ENCODE measurements around the gene FXYD6. TPM values are rescaled to one million over a fixed set of nuclear protein-coding genes. Genes with fewer than 3 reads are reported as not detected.

Gene FXYD6
- total RNA-seq, 1 experiment from 2014 or later, result not detected

- no peaks in the 10 kb centered on the region for H3K36me3 ChIP-seq
These were observed 25.8 kb upstream of the FXYD6 start for GRCh38 chr11:117902001-117902845.

DNA sequence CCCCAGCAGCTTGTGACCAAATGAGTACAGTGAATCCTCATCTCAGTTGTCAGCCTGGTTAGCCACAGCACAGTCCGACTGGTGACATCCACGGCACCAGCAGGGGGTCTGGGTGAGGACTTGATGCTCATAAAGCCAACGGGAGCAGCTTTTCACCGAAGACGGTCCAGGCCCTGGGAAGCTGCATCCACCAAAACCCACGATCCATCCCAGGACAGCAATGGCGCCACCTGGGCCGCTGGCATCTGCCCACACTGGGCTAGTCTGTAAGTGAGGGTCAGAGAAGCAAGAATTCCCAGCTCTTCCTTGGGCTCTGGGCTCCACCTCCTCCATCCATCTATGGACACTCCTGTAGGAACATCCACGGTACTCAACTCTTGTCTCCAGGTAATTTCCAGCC, 25.1 kb upstream of the FXYD6 start:
- Histone ChIP-seq H3K4me3 (no peak overlapping the region), H3K36me3 (no peaks in the 10 kb centered on the region), H3K27me3 (no peaks in the 10 kb centered on the region; the same call in 1 of the 2 replicates), H3K9me3 (no peaks in the 10 kb centered on the region)
- DNase-seq, result no peak

More at GRCh38 chr11:117902001-117902845, 25.8 kb upstream of the FXYD6 start:
- H3K4me3 ChIP-seq, result no peak overlapping the region
- no peak for DNase-seq
- no peaks in the 10 kb centered on the region; the same call in 1 of the 2 replicates for H3K27me3 ChIP-seq
- H3K9me3 ChIP-seq, result no peaks in the 10 kb centered on the region

- no peaks in the 10 kb centered on the region for H3K9me3 ChIP-seq
- H3K4me3 ChIP-seq, result no peak overlapping the region
- H3K36me3 ChIP-seq, result no peaks in the 10 kb centered on the region
- no peak for DNase-seq
- no peaks in the 10 kb centered on the region; the same call in 1 of the 2 replicates for H3K27me3 ChIP-seq
These were observed 24.4 kb upstream of the FXYD6 start for GRCh38 chr11:117900720-117901440.

GRCh38 chr11:117900121-117900648, 23.7 kb upstream of the FXYD6 start:
- Histone ChIP-seq H3K27me3 (no peaks in the 10 kb centered on the region; the same call in 1 of the 2 replicates), H3K4me3 (no peak overlapping the region)
- DNase-seq, result no peak

DNA sequence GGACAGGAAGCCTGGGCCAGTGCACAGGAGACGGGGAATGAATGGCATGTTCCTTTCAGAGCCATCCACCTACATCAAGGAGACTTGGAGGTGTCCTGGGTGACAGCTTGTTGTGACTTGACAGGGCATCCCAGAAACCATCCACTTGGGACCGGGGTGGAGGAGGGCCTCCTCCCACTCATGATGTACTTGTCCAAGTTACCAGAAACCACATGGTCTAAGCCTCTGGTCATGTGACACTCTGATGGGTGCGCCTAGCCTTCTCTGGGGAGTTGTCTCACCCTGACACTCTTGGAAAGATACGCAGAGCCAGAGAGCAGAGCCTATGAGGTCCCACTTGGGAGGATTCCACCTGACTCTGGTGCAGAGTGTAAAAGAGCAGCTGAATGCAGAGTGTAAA, 21.6 kb upstream of the FXYD6 start:
- H3K4me3 ChIP-seq, result no peak overlapping the region
- no peaks in the 10 kb centered on the region for H3K36me3 ChIP-seq
- no peaks in the 10 kb centered on the region for H3K9me3 ChIP-seq
- no peak for DNase-seq
- peaks cover 4% of the 10 kb centered on the region; the same call in 1 of the 2 replicates for H3K27me3 ChIP-seq

More at GRCh38 chr11:117900121-117900648, 23.7 kb upstream of the FXYD6 start:
- Histone ChIP-seq H3K36me3 (no peaks in the 10 kb centered on the region), H3K9me3 (no peaks in the 10 kb centered on the region)

DNA sequence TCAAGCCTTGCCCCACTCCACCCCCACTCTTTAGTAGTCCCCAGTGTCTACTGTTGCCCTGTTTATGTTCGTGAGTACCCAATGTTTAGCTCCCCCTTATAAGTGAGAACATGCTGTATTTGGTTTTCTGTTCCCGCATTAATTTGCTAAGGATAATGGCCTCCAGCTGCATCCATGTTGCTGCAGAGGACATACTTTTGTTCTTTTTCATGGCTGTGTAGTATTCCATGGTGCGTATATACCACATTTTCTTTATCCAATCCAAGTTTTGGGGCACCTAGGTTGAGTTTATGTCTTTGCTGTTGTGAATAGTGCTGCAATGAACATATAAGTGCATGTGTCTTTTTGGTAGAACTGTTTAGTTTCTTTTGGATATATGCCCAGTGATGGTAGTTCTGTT, 16.2 kb upstream of the FXYD6 start:
- H3K9me3 ChIP-seq, result no peaks in the 10 kb centered on the region
- peaks cover 6% of the 10 kb centered on the region; the same call in 1 of the 2 replicates for H3K27me3 ChIP-seq
- no peak for DNase-seq
- no peak overlapping the region for H3K4me3 ChIP-seq
- H3K36me3 ChIP-seq, result no peaks in the 10 kb centered on the region

DNA sequence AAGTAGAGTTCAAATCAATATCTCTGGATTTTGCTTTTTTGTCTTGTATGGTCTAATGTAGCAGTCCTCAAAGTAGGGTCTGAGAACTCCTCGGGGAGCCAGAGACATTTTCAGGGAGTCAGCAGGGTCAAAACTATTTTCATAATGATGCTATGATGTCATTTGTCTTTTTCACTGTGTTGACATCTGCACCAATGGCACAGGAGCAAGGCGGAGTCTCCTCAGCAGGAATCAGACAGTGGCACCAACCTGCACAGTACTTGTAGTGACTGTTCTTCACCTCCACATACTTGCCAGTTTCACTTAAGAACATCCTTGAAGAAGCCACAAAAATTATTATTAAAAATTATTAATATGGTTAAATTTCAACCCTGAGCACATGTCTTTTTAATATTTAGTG, 14.9 kb upstream of the FXYD6 start:
- no peaks in the 10 kb centered on the region for H3K9me3 ChIP-seq
- H3K27me3 ChIP-seq, result peaks cover 6% of the 10 kb centered on the region; the same call in 1 of the 2 replicates
- H3K4me3 ChIP-seq, result no peak overlapping the region
- no peak for DNase-seq
- no peaks in the 10 kb centered on the region for H3K36me3 ChIP-seq

DNA sequence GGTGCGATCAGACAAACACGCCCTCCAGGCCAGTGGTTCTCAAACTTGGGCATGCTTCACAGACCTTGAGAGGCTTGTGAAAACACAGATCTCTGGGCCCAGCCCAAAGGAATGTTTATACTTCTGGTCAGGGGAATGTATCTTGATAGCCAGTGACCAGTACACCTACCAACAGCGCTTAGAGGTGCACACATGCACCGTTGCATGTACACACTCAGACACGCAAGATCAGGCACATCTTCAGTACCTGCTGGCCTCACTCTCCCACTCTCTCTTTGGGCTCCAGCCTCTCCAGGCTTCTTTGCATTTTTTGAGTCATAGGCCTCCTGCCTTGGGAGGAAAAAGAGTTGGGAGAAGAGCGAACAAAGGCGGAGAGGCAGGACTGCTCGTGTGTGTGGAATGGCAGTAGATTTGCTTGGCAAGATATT, 11.7 kb upstream of the FXYD6 start:
- H3K4me3 ChIP-seq, result no peak overlapping the region
- no peaks in the 10 kb centered on the region for H3K9me3 ChIP-seq
- H3K27me3 ChIP-seq, result peaks cover 2% of the 10 kb centered on the region; the same call in 1 of the 2 replicates
- no peaks in the 10 kb centered on the region for H3K36me3 ChIP-seq
- no peak for DNase-seq

GRCh38 chr11:117887431-117888138, 11.1 kb upstream of the FXYD6 start:
- no peaks in the 10 kb centered on the region for H3K9me3 ChIP-seq
- H3K27me3 ChIP-seq, result 0 out of 2 replicates have a peak, but pooled peaks cover 2% of the 10 kb centered on the region
- no peak overlapping the region for H3K4me3 ChIP-seq
- H3K36me3 ChIP-seq, result no peaks in the 10 kb centered on the region
- no peak for DNase-seq

- no peaks in the 10 kb centered on the region for H3K36me3 ChIP-seq
- H3K4me3 ChIP-seq, result no peak overlapping the region
- H3K9me3 ChIP-seq, result no peaks in the 10 kb centered on the region
- no peak for DNase-seq
- H3K27me3 ChIP-seq, result 0 out of 2 replicates have a peak, but pooled peaks cover 2% of the 10 kb centered on the region
These were observed 9.3 kb upstream of the FXYD6 start for GRCh38 chr11:117885777-117886176.

GRCh38 chr11:117884994-117885393, 8.5 kb upstream of the FXYD6 start:
- no peak for DNase-seq
- H3K27me3 ChIP-seq, result 0 out of 2 replicates have a peak, but pooled peaks cover 2% of the 10 kb centered on the region
- no peaks in the 10 kb centered on the region for H3K9me3 ChIP-seq
- no peaks in the 10 kb centered on the region for H3K36me3 ChIP-seq
- H3K4me3 ChIP-seq, result no peak overlapping the region

- Histone ChIP-seq H3K4me3 (no peak overlapping the region), H3K9me3 (no peaks in the 10 kb centered on the region), H3K27me3 (peaks cover 3% of the 10 kb centered on the region; the same call in 1 of the 2 replicates), H3K36me3 (no peaks in the 10 kb centered on the region)
- no peak for DNase-seq
These were observed 6.6 kb upstream of the FXYD6 start for GRCh38 chr11:117883063-117883462.

DNA sequence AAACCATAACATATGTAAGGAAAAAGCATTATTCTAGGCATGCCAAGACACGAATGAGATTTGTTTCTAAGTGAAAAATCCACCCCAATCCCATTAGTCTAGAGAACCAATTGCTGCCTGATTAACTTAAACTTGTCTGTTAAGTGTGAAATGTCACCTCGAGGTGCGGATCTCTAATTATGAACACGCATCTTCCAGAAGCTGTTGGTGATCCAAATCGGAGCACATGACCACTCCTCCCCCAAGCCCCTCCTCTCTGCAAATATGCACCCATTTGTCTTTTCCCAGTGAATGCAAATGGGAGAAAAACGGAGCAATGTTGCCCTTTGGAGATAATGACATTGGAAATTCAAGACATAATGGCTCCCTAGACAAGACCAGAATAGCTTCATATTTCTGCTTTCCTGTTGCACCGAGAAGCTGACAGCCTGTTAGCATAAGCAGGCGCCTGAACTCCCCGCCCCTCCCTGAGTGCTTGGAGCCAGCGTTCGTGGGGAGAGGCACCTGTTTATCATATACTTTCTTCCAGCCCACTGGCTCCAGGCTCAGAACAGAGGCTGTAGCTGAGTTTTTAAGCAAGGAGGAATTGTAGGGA, 6.0 kb upstream of the FXYD6 start:
- Histone ChIP-seq H3K27me3 (peaks cover 3% of the 10 kb centered on the region; the same call in 1 of the 2 replicates), H3K9me3 (no peaks in the 10 kb centered on the region), H3K4me3 (no peak overlapping the region), H3K36me3 (no peaks in the 10 kb centered on the region)
- DNase-seq, result no peak

DNA sequence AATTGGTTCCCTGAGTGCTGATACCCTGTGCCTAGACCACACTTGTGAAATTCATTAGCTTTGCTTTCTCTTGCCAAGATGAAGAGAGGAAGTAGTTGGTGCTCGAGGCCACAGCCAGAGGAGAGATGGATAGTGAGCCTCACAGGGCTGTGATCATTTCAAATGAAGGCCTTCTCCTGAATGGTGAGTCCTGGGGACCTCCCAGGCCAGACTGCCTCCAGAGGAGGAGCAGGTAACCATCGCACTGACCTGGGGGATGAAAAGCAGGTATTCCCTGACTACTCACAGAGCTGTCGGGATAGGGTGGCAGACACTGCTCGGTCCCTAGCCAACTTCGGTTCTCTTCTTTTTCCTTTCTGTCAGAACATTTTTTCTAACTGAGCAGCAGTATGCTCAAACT, 4.8 kb upstream of the FXYD6 start:
- DNase-seq, result no peak
- Histone ChIP-seq H3K36me3 (no peaks in the 10 kb centered on the region), H3K9me3 (no peaks in the 10 kb centered on the region), H3K27me3 (peaks cover 14% of the 10 kb centered on the region), H3K4me3 (no peak overlapping the region)

DNA sequence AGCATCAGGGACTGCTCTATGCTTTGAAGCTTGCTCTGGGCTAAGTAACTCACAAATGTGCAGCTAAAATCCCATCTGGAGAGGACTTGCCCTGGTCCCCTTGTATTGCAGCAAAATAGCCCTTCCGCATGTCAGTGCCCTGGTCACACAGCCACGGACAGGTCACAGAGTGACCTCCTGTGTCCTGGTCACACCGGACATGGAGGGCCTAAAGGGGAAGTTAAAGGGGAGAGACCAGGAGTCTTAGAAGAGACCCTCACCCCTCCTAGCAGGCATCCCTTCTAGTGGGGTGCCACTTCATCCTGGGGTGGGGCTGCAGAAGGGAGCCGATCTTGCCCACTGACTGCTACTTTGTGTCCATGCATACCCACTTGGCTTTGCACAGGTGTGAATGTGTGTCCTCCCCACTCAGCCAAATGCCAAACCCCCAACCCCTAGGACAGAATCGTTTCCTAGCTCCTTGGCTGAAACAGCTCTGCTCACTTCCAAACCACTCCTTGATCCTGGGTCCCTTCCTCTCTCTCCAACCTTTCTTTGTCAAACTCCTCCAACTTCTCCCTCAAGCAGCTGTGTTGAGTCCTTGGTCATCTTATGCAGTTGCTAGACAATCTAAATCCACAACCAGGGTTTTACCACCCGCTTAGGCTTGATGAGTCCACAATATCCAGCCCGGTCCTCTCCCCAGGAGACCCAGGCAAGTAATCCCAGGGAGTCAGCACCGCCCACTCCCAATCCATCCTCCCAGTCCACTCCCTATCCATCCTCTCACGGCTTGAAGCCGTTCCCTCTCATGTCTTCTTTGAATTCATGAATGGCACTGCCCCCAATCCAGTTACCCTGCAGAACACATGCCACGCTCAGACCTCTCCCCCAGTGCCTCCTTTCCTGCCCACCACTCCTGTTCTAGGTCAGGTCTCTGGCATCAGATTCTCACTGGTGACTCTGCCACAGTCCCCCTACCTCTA, 3.3 kb upstream of the FXYD6 start:
- no peak for DNase-seq

More for the DNA sequence above, 3.3 kb upstream of the FXYD6 start:
- Histone ChIP-seq H3K36me3 (no peaks in the 10 kb centered on the region), H3K9me3 (no peaks in the 10 kb centered on the region), H3K27me3 (peaks cover 26% of the 10 kb centered on the region), H3K4me3 (no peak overlapping the region)

Measured in MG63 (cell line).